Measurements from ENCODE around the gene UNC13A. TPM values are rescaled to one million over a fixed set of nuclear protein-coding genes. Genes with fewer than 3 reads are reported as not detected.
"Not testable (repeated sequence)": the region's sequence is repeated elsewhere in the genome, so short reads cannot be mapped to it uniquely, and the experiment has no call there.

The UNC13A gene
- total RNA-seq, 1 experiment from 2014 or later = 0.18 TPM

DNA sequence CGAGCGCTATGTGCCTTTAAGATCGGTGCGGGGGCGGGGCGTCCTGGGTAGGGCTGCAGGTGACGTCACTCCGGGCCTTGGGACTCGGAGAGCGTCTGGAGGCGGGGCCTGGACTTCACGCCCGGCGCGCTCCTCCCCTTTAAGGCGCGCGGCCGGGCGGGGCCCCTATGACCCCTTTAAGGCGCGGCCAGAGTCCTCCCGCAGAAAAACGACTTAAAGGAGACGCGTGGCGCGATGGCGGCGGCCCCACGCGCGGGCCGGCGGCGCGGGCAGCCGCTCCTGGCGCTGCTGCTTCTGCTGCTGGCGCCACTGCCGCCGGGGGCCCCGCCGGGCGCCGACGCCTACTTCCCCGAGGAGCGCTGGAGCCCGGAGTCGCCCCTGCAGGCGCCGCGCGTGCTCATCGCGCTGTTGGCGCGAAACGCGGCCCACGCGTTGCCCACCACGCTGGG, 132.7 kb downstream of the UNC13A start, which contains the start of gene COLGALT1:
TSS of gene COLGALT1 (plus strand) at position 170 of the 449 bp plus-strand sequence. CDS start at position 235, 65 bp downstream.
- POLR2A ChIA-PET = interaction anchor here (0.6 kb wide), 1 partner anchor 737 kb away, joined by 9 read pairs; no protein-coding TSS in a partner anchor
- H3K27ac Mint-ChIP-seq (ENCODE audit: unreplicated experiment) = peak within 1 kb of the TSS; percentile 53
- BruUV-seq (replicated peaks) = no TSS peak

GRCh38 chr19:17554968-17555479, 133.1 kb downstream of the UNC13A start:
- Histone ChIP-seq H3K27me3 (replicated peaks; ENCODE audit: control insufficient read depth, insufficient read depth, low read length) (no peaks in the 10 kb centered on the region), H3K4me3 (ENCODE audit: low read depth, low read length) (peak overlapping the region; percentile 95), H3K36me3 (ENCODE audit: control insufficient read depth, insufficient read depth, low read length) (peaks cover 1% of the 10 kb centered on the region), H3K4me1 (0 out of 2 replicates have a peak, but pooled peaks cover 6% of the 10 kb centered on the region), H3K9me3 (no peaks in the 10 kb centered on the region)
- intact Hi-C loops (cut with micrococcal nuclease; ENCODE audit: unreplicated experiment) = loop anchor here (5.0 kb wide), 2 partner anchors 52 to 218 kb away; partner anchors contain the start of gene GTPBP3
- Mint-ChIP-seq H3K27me3 (ENCODE audit: insufficient read depth, unreplicated experiment) (no peaks in the 10 kb centered on the region), H3K36me3 (ENCODE audit: insufficient read depth, unreplicated experiment) (peaks cover 23% of the 10 kb centered on the region), H3K4me3 (ENCODE audit: unreplicated experiment) (peak overlapping the region; percentile 77), H3K9me3 (ENCODE audit: unreplicated experiment) (no peaks in the 10 kb centered on the region), H3K27ac (ENCODE audit: unreplicated experiment) (no peak overlapping the region), H3K4me1 (ENCODE audit: low read depth, unreplicated experiment) (peaks cover 10% of the 10 kb centered on the region)
- ChIA-PET POLR2A (no interaction called here), CTCF (no interaction called here)
- no peak for TF ChIP-seq CTCF (IDR thresholded peaks at IDR 0.05; ENCODE audit: insufficient read depth in 1 of 2, low read depth in 1 of 2, low read length in 1 of 2, severe bottlenecking in 1 of 2, unreplicated experiment in 1 of 2)
- no peak for DNase-seq
- BruUV-seq (replicated peaks) = no TSS peak

More for the DNA sequence above, 132.7 kb downstream of the UNC13A start, which contains the start of gene COLGALT1:
- Mint-ChIP-seq H3K9me3 (ENCODE audit: unreplicated experiment) (no peaks in the 10 kb centered on the region), H3K27me3 (ENCODE audit: insufficient read depth, unreplicated experiment) (no peaks in the 10 kb centered on the region), H3K4me3 (ENCODE audit: unreplicated experiment) (peak within 1 kb of the TSS; percentile 77), H3K4me1 (ENCODE audit: low read depth, unreplicated experiment) (peaks cover 13% of the 10 kb centered on the region), H3K36me3 (ENCODE audit: insufficient read depth, unreplicated experiment) (peaks cover 28% of the 10 kb centered on the region)
- TF ChIP-seq CTCF (IDR thresholded peaks at IDR 0.05; ENCODE audit: insufficient read depth in 1 of 2, low read depth in 1 of 2, low read length in 1 of 2, severe bottlenecking in 1 of 2, unreplicated experiment in 1 of 2) = no peak
- peaks cover 1% of the 10 kb centered on the region for H3K36me3 ChIP-seq (ENCODE audit: control insufficient read depth, insufficient read depth, low read length)
- peak within 1 kb of the TSS; percentile 95 for H3K4me3 ChIP-seq (ENCODE audit: low read depth, low read length)
- peak; percentile 96 to 97 for DNase-seq
- intact Hi-C loops (cut with micrococcal nuclease; ENCODE audit: unreplicated experiment) = loop anchor here (5.0 kb wide), 2 partner anchors 52 to 218 kb away; partner anchors contain the start of gene GTPBP3
- 0 out of 2 replicates have a peak, but pooled peaks cover 9% of the 10 kb centered on the region for H3K4me1 ChIP-seq
- H3K9me3 ChIP-seq = no peaks in the 10 kb centered on the region
- CTCF ChIA-PET = no interaction called here
- no peaks in the 10 kb centered on the region for H3K27me3 ChIP-seq (replicated peaks; ENCODE audit: control insufficient read depth, insufficient read depth, low read length)

DNA sequence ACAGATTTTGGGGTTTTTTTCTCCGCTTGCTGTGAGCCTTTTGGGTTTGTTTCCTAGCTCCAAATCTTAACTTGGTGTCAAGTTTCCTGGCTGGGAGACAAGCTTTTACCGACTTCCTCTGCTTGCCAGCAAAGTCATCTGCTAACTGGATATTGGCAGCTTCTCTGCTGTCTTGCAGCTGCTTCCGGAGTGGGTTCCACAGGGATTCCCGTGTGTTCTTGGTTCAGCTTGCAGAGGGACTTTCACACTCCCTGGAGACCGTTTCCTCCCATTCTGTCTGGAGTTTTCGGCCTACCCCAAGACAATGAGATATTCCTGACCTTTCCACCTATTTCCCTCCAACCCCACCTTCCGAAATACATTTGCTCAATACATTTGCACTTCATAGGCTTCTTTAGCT, 134.9 kb downstream of the UNC13A start:
- POLR2A ChIA-PET = no interaction called here
- no peak overlapping the region for H3K4me3 Mint-ChIP-seq (ENCODE audit: unreplicated experiment)

DNA sequence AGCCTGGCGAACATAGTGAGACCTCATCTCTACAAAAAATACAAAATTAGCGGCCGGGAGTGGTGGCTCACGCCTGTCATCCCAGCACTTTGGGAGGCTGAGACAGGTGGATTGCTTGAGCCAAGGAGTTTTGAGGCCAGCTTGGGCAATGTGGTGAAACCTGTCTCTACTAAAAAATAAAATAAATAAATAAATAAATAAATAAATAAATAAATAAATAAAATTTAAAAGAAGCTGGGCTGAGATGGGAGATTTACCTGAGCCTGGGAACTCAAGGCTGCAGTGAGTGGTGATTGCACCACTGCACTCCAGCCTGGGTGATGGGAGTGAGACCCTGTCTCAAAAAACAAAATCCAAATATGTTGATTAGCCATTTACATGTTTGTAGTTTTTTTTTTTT, 135.4 kb downstream of the UNC13A start:
- H3K9me3 Mint-ChIP-seq (ENCODE audit: unreplicated experiment); BruUV-seq (replicated peaks); H3K27me3 Mint-ChIP-seq (ENCODE audit: insufficient read depth, unreplicated experiment); H3K9me3 ChIP-seq; H3K36me3 ChIP-seq (ENCODE audit: control insufficient read depth, insufficient read depth, low read length); H3K4me3 ChIP-seq (ENCODE audit: low read depth, low read length); CTCF ChIA-PET; H3K4me3 Mint-ChIP-seq (ENCODE audit: unreplicated experiment); H3K4me1 Mint-ChIP-seq (ENCODE audit: low read depth, unreplicated experiment); H3K27me3 ChIP-seq (replicated peaks; ENCODE audit: control insufficient read depth, insufficient read depth, low read length); DNase-seq; intact Hi-C loops (cut with micrococcal nuclease; ENCODE audit: unreplicated experiment); POLR2A ChIA-PET; H3K27ac Mint-ChIP-seq (ENCODE audit: unreplicated experiment); H3K4me1 ChIP-seq: not testable (repeated sequence)
- peaks cover 12% of the 10 kb centered on the region for H3K36me3 Mint-ChIP-seq (ENCODE audit: insufficient read depth, unreplicated experiment)

More for the DNA sequence above, 134.9 kb downstream of the UNC13A start:
- TF ChIP-seq CTCF (IDR thresholded peaks at IDR 0.05; ENCODE audit: insufficient read depth in 1 of 2, low read depth in 1 of 2, low read length in 1 of 2, severe bottlenecking in 1 of 2, unreplicated experiment in 1 of 2) = no peak
- Histone ChIP-seq H3K4me1 (0 out of 2 replicates have a peak, but pooled peaks cover 4% of the 10 kb centered on the region), H3K36me3 (ENCODE audit: control insufficient read depth, insufficient read depth, low read length) (no peaks in the 10 kb centered on the region), H3K4me3 (ENCODE audit: low read depth, low read length) (no peak overlapping the region), H3K9me3 (no peaks in the 10 kb centered on the region), H3K27me3 (replicated peaks; ENCODE audit: control insufficient read depth, insufficient read depth, low read length) (no peaks in the 10 kb centered on the region)
- Mint-ChIP-seq H3K36me3 (ENCODE audit: insufficient read depth, unreplicated experiment) (peaks cover 12% of the 10 kb centered on the region), H3K27ac (ENCODE audit: unreplicated experiment) (no peak overlapping the region), H3K27me3 (ENCODE audit: insufficient read depth, unreplicated experiment) (no peaks in the 10 kb centered on the region), H3K9me3 (ENCODE audit: unreplicated experiment) (no peaks in the 10 kb centered on the region), H3K4me1 (ENCODE audit: low read depth, unreplicated experiment) (no peaks in the 10 kb centered on the region)
- BruUV-seq (replicated peaks) = no TSS peak
- no peak for DNase-seq
- intact Hi-C loops (cut with micrococcal nuclease; ENCODE audit: unreplicated experiment) = no loop called here
- CTCF ChIA-PET = no interaction called here
